ENCODE data around the gene PRKCA. TPM values are rescaled to one million over a fixed set of nuclear protein-coding genes. Genes with fewer than 3 reads are reported as not detected.
"Not testable (repeated sequence)": the region's sequence is repeated elsewhere in the genome, so short reads cannot be mapped to it uniquely, and the experiment has no call there.

PRKCA gene
- total RNA-seq, 2 donors from 2014 or later = 8.3 to 26.5 TPM

DNA sequence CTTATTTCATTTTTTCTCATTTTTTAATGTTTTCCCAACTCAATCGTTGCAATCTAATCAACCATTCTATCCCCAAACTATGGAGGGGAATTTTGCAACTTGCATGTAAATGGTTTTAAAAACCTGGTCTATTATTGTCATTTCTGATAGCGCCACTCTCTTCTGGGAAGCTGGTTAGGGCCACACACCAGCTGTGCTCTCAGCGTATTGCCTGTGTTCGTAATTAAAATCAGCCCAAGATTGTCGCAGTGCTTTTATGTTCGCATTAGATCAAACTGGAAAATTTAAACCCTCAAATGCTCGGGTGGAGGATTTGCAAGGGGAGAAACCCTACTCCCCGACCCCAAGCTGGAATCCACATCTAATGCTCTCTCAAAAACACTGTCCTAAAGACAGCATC, 409.0 kb downstream of the PRKCA start:
- intact Hi-C loops (cut with DNase I) = no loop called here
- H3K27me3 ChIP-seq (replicated peaks; ENCODE audit: insufficient read depth) = no peaks in the 10 kb centered on the region
- H3K4me1 ChIP-seq (replicated peaks) = peaks cover 8% of the 10 kb centered on the region
- WGBS = 68% methylated on average over 8 of the region's 8 CpGs
- H3K4me3 ChIP-seq = no peak overlapping the region
- peak overlapping the region; percentile 6 to 46 for H3K27ac ChIP-seq
- no peaks in the 10 kb centered on the region for H3K36me3 ChIP-seq
- no peak for TF ChIP-seq POLR2A (IDR thresholded peaks at IDR 0.05)
- TF ChIP-seq CTCF (IDR thresholded peaks at IDR 0.05) = no peak
- no peak for TF ChIP-seq POLR2AphosphoS5 (IDR thresholded peaks at IDR 0.05)
- H3K9me3 ChIP-seq = no peaks in the 10 kb centered on the region
- no peak for DNase-seq (ENCODE audit: low spot score)

DNA sequence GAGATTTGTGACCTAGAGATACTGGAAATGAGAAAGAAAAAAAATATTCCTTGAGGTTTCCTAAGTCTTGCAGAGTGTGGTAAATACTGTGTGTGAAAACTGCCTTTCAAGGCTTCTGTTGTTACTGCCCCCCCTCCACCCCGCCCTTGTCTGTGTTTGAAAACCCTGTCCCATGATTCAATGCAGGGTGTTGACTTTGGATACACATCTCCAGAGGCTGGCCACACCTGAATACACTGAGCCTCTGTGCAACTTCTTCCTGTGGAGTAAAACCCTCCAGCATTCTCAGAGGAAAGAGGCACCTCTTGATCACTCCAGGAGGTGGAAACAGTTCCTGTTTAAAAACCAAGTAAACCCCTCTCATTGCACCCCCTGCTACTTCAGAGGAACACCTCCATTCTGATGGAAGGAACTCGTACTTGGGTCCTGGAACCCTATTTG, 409.5 kb downstream of the PRKCA start:
- Histone ChIP-seq H3K4me1 (replicated peaks) (peaks cover 8% of the 10 kb centered on the region), H3K36me3 (no peaks in the 10 kb centered on the region), H3K27ac (peak overlapping the region; percentile 13 to 46), H3K9me3 (no peaks in the 10 kb centered on the region), H3K27me3 (replicated peaks; ENCODE audit: insufficient read depth) (no peaks in the 10 kb centered on the region), H3K4me3 (no peak overlapping the region)
- peak; percentile 84 for DNase-seq (ENCODE audit: low spot score)
- WGBS = 35% methylated on average over 2 of the region's 2 CpGs
- TF ChIP-seq POLR2AphosphoS5 (IDR thresholded peaks at IDR 0.05) = peak; percentile 88
- no peak for TF ChIP-seq POLR2A (IDR thresholded peaks at IDR 0.05)
- intact Hi-C loops (cut with DNase I) = no loop called here

GRCh38 chr17:66712453-66712852, 410.0 kb downstream of the PRKCA start:
- Histone ChIP-seq H3K9me3 (no peaks in the 10 kb centered on the region), H3K4me1 (replicated peaks) (peaks cover 8% of the 10 kb centered on the region), H3K27ac (peak overlapping the region; percentile 13 to 46), H3K36me3 (no peaks in the 10 kb centered on the region), H3K4me3 (no peak overlapping the region), H3K27me3 (replicated peaks; ENCODE audit: insufficient read depth) (no peaks in the 10 kb centered on the region)
- intact Hi-C loops (cut with DNase I) = no loop called here
- WGBS = 84% methylated on average over 3 of the region's 3 CpGs
- no peak for DNase-seq (ENCODE audit: low spot score)
- TF ChIP-seq POLR2AphosphoS5 (IDR thresholded peaks at IDR 0.05) (no peak), CTCF (IDR thresholded peaks at IDR 0.05) (no peak), POLR2A (IDR thresholded peaks at IDR 0.05) (no peak)

- intact Hi-C loops (cut with DNase I); H3K27ac ChIP-seq: not testable (repeated sequence)
- 97% methylated on average over 13 of the region's 13 CpGs for WGBS
Measured at GRCh38 chr17:66713021-66713532, 410.7 kb downstream of the PRKCA start.

GRCh38 chr17:66713533-66714042, 411.2 kb downstream of the PRKCA start:
- H3K36me3 ChIP-seq = no peaks in the 10 kb centered on the region
- H3K27me3 ChIP-seq (replicated peaks; ENCODE audit: insufficient read depth) = no peaks in the 10 kb centered on the region
- no peak for DNase-seq (ENCODE audit: low spot score)
- WGBS = 69% methylated on average over 6 of the region's 6 CpGs
- peaks cover 8% of the 10 kb centered on the region for H3K4me1 ChIP-seq (replicated peaks)
- no peak overlapping the region for H3K4me3 ChIP-seq
- H3K27ac ChIP-seq = no peak overlapping the region
- no peak for TF ChIP-seq POLR2A (IDR thresholded peaks at IDR 0.05)
- no peak for TF ChIP-seq CTCF (IDR thresholded peaks at IDR 0.05)
- no peak for TF ChIP-seq POLR2AphosphoS5 (IDR thresholded peaks at IDR 0.05)
- intact Hi-C loops (cut with DNase I) = no loop called here
- H3K9me3 ChIP-seq = no peaks in the 10 kb centered on the region

More at GRCh38 chr17:66713021-66713532, 410.7 kb downstream of the PRKCA start:
- H3K4me3 ChIP-seq; H3K27me3 ChIP-seq (replicated peaks; ENCODE audit: insufficient read depth); H3K4me1 ChIP-seq (replicated peaks); H3K36me3 ChIP-seq; H3K9me3 ChIP-seq; DNase-seq (ENCODE audit: low spot score): not testable (repeated sequence)

Data from prostate gland (tissue), 2 donors.